Measurements from ENCODE around the gene XYLB.
"Not testable (repeated sequence)": the region's sequence is repeated elsewhere in the genome, so short reads cannot be mapped to it uniquely, and the experiment has no call there.

Gene XYLB

GRCh38 chr3:38313695-38314094, 32.9 kb upstream of the XYLB start:
- Histone ChIP-seq H3K4me3 (ENCODE audit: low read length in 2 of 2) (no peak overlapping the region), H3K36me3 (ENCODE audit: control insufficient read depth in 2 of 2, insufficient read depth in 2 of 2, low read length in 2 of 2) (no peaks in the 10 kb centered on the region), H3K27ac (ENCODE audit: low read length) (no peak overlapping the region), H3K4me1 (ENCODE audit: control insufficient read depth, insufficient read depth, low read length) (no peaks in the 10 kb centered on the region), H3K27me3 (ENCODE audit: control insufficient read depth in 1 of 2, insufficient read depth in 2 of 2, low read length in 2 of 2) (no peaks in the 10 kb centered on the region), H3K9me3 (ENCODE audit: control insufficient read depth in 2 of 2, low read length in 2 of 2) (no peaks in the 10 kb centered on the region), H3K9ac (ENCODE audit: low read length in 2 of 2) (no peak overlapping the region)

- Histone ChIP-seq H3K9ac (ENCODE audit: low read length in 2 of 2) (no peak overlapping the region), H3K27me3 (ENCODE audit: control insufficient read depth in 1 of 2, insufficient read depth in 2 of 2, low read length in 2 of 2) (no peaks in the 10 kb centered on the region), H3K36me3 (ENCODE audit: control insufficient read depth in 2 of 2, insufficient read depth in 2 of 2, low read length in 2 of 2) (no peaks in the 10 kb centered on the region), H3K4me3 (ENCODE audit: low read length in 2 of 2) (no peak overlapping the region), H3K9me3 (ENCODE audit: control insufficient read depth in 2 of 2, low read length in 2 of 2) (no peaks in the 10 kb centered on the region), H3K4me1 (ENCODE audit: control insufficient read depth, insufficient read depth, low read length) (no peaks in the 10 kb centered on the region), H3K27ac (ENCODE audit: low read length) (no peak overlapping the region)
Observed at GRCh38 chr3:38314112-38314763, 32.3 kb upstream of the XYLB start.

- Histone ChIP-seq H3K36me3 (ENCODE audit: control insufficient read depth in 2 of 2, insufficient read depth in 2 of 2, low read length in 2 of 2) (no peaks in the 10 kb centered on the region), H3K9me3 (ENCODE audit: control insufficient read depth in 2 of 2, low read length in 2 of 2) (no peaks in the 10 kb centered on the region), H3K4me1 (ENCODE audit: control insufficient read depth, insufficient read depth, low read length) (no peaks in the 10 kb centered on the region), H3K9ac (ENCODE audit: low read length in 2 of 2) (no peak overlapping the region), H3K27ac (ENCODE audit: low read length) (no peak overlapping the region), H3K4me3 (ENCODE audit: low read length in 2 of 2) (no peak overlapping the region), H3K27me3 (ENCODE audit: control insufficient read depth in 1 of 2, insufficient read depth in 2 of 2, low read length in 2 of 2) (no peaks in the 10 kb centered on the region)
Observed at GRCh38 chr3:38314764-38315487, 31.7 kb upstream of the XYLB start.

GRCh38 chr3:38315488-38316230, 30.9 kb upstream of the XYLB start:
- H3K4me1 ChIP-seq (ENCODE audit: control insufficient read depth, insufficient read depth, low read length): no peaks in the 10 kb centered on the region
- H3K9me3 ChIP-seq (ENCODE audit: control insufficient read depth in 2 of 2, low read length in 2 of 2): no peaks in the 10 kb centered on the region
- no peaks in the 10 kb centered on the region for H3K36me3 ChIP-seq (ENCODE audit: control insufficient read depth in 2 of 2, insufficient read depth in 2 of 2, low read length in 2 of 2)
- no peak overlapping the region for H3K9ac ChIP-seq (ENCODE audit: low read length in 2 of 2)
- H3K27ac ChIP-seq (ENCODE audit: low read length): no peak overlapping the region
- no peak overlapping the region for H3K4me3 ChIP-seq (ENCODE audit: low read length in 2 of 2)
- no peaks in the 10 kb centered on the region for H3K27me3 ChIP-seq (ENCODE audit: control insufficient read depth in 1 of 2, insufficient read depth in 2 of 2, low read length in 2 of 2)

GRCh38 chr3:38316356-38317191, 30.0 kb upstream of the XYLB start:
- H3K4me1 ChIP-seq (ENCODE audit: control insufficient read depth, insufficient read depth, low read length): no peaks in the 10 kb centered on the region
- H3K27ac ChIP-seq (ENCODE audit: low read length): no peak overlapping the region

GRCh38 chr3:38317192-38317759, 29.3 kb upstream of the XYLB start:
- no peak overlapping the region for H3K9ac ChIP-seq (ENCODE audit: low read length in 2 of 2)
- no peaks in the 10 kb centered on the region for H3K9me3 ChIP-seq (ENCODE audit: control insufficient read depth in 2 of 2, low read length in 2 of 2)
- H3K27me3 ChIP-seq (ENCODE audit: control insufficient read depth in 1 of 2, insufficient read depth in 2 of 2, low read length in 2 of 2): no peaks in the 10 kb centered on the region
- H3K27ac ChIP-seq (ENCODE audit: low read length): no peak overlapping the region
- H3K4me3 ChIP-seq (ENCODE audit: low read length in 2 of 2): no peak overlapping the region
- H3K36me3 ChIP-seq (ENCODE audit: control insufficient read depth in 2 of 2, insufficient read depth in 2 of 2, low read length in 2 of 2): no peaks in the 10 kb centered on the region
- H3K4me1 ChIP-seq (ENCODE audit: control insufficient read depth, insufficient read depth, low read length): no peaks in the 10 kb centered on the region

More at GRCh38 chr3:38316356-38317191, 30.0 kb upstream of the XYLB start:
- Histone ChIP-seq H3K4me3 (ENCODE audit: low read length in 2 of 2) (no peak overlapping the region), H3K36me3 (ENCODE audit: control insufficient read depth in 2 of 2, insufficient read depth in 2 of 2, low read length in 2 of 2) (no peaks in the 10 kb centered on the region), H3K9ac (ENCODE audit: low read length in 2 of 2) (no peak overlapping the region), H3K9me3 (ENCODE audit: control insufficient read depth in 2 of 2, low read length in 2 of 2) (no peaks in the 10 kb centered on the region), H3K27me3 (ENCODE audit: control insufficient read depth in 1 of 2, insufficient read depth in 2 of 2, low read length in 2 of 2) (no peaks in the 10 kb centered on the region)

GRCh38 chr3:38318766-38319671, 27.6 kb upstream of the XYLB start:
- H3K9ac ChIP-seq (ENCODE audit: low read length in 2 of 2): no peak overlapping the region
- no peaks in the 10 kb centered on the region for H3K9me3 ChIP-seq (ENCODE audit: control insufficient read depth in 2 of 2, low read length in 2 of 2)
- H3K27ac ChIP-seq (ENCODE audit: low read length): no peak overlapping the region
- no peaks in the 10 kb centered on the region for H3K27me3 ChIP-seq (ENCODE audit: control insufficient read depth in 1 of 2, insufficient read depth in 2 of 2, low read length in 2 of 2)
- no peaks in the 10 kb centered on the region for H3K36me3 ChIP-seq (ENCODE audit: control insufficient read depth in 2 of 2, insufficient read depth in 2 of 2, low read length in 2 of 2)
- no peak overlapping the region for H3K4me3 ChIP-seq (ENCODE audit: low read length in 2 of 2)
- H3K4me1 ChIP-seq (ENCODE audit: control insufficient read depth, insufficient read depth, low read length): no peaks in the 10 kb centered on the region

- not testable (repeated sequence) for H3K36me3 ChIP-seq (ENCODE audit: control insufficient read depth in 2 of 2, insufficient read depth in 2 of 2, low read length in 2 of 2); H3K27me3 ChIP-seq (ENCODE audit: control insufficient read depth in 1 of 2, insufficient read depth in 2 of 2, low read length in 2 of 2); H3K27ac ChIP-seq (ENCODE audit: low read length); H3K9ac ChIP-seq (ENCODE audit: low read length in 2 of 2); H3K9me3 ChIP-seq (ENCODE audit: control insufficient read depth in 2 of 2, low read length in 2 of 2); H3K4me1 ChIP-seq (ENCODE audit: control insufficient read depth, insufficient read depth, low read length); H3K4me3 ChIP-seq (ENCODE audit: low read length in 2 of 2)
Observed at GRCh38 chr3:38320638-38321037, 25.9 kb upstream of the XYLB start.

GRCh38 chr3:38323060-38323459, 23.5 kb upstream of the XYLB start:
- Histone ChIP-seq H3K9me3 (ENCODE audit: control insufficient read depth in 2 of 2, low read length in 2 of 2) (no peaks in the 10 kb centered on the region), H3K4me1 (ENCODE audit: control insufficient read depth, insufficient read depth, low read length) (no peaks in the 10 kb centered on the region), H3K27ac (ENCODE audit: low read length) (no peak overlapping the region), H3K36me3 (ENCODE audit: control insufficient read depth in 2 of 2, insufficient read depth in 2 of 2, low read length in 2 of 2) (no peaks in the 10 kb centered on the region), H3K4me3 (ENCODE audit: low read length in 2 of 2) (no peak overlapping the region), H3K9ac (ENCODE audit: low read length in 2 of 2) (no peak overlapping the region), H3K27me3 (ENCODE audit: control insufficient read depth in 1 of 2, insufficient read depth in 2 of 2, low read length in 2 of 2) (no peaks in the 10 kb centered on the region)
